ENCODE measurements around the gene AMIGO3. TPM values are rescaled to one million over a fixed set of nuclear protein-coding genes. Genes with fewer than 3 reads are reported as not detected.

AMIGO3 gene
- total RNA-seq, 2 donors from 2014 or later = not detected

DNA sequence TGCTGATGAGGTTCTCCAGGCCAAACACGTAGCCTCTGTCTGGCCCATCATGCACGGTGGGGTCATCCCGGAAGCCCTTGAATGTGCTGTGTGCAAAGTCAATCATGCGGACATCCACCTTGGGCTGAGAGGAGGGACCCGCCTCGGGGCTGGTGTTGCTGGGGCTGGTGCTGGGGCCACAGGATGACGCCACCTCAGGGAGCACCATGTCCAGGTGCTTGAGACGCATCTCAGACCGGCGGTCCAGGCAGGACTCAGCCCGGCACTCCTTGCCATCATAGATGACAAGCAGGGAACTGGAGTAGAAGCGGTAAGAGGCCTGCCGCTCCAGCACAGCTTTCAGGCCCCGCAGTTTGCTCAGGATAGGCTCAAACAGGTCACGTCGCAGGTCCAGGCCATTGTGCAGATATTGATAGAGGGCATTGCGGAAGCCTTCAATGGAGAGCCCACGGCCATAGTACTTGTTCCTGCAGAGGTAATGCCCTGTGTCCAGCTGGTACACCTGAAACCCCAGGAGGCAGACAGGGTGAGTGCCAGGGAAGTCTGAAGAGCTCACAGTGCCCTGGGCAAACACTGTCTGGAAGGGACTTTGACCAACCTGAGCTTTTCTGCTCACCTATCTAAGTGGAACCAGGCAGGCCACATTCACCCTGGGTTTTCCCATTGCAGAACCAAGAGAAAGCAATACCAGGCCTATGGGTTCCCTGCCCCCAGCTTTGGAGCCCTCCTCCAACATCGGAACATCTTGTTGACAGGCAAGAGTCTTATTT is 7.9 kb upstream of the AMIGO3 start:
- intact Hi-C loops (cut with DNase I, micrococcal nuclease) = no loop called here
- ATAC-seq = no peak
- no peak for DNase-seq

DNA sequence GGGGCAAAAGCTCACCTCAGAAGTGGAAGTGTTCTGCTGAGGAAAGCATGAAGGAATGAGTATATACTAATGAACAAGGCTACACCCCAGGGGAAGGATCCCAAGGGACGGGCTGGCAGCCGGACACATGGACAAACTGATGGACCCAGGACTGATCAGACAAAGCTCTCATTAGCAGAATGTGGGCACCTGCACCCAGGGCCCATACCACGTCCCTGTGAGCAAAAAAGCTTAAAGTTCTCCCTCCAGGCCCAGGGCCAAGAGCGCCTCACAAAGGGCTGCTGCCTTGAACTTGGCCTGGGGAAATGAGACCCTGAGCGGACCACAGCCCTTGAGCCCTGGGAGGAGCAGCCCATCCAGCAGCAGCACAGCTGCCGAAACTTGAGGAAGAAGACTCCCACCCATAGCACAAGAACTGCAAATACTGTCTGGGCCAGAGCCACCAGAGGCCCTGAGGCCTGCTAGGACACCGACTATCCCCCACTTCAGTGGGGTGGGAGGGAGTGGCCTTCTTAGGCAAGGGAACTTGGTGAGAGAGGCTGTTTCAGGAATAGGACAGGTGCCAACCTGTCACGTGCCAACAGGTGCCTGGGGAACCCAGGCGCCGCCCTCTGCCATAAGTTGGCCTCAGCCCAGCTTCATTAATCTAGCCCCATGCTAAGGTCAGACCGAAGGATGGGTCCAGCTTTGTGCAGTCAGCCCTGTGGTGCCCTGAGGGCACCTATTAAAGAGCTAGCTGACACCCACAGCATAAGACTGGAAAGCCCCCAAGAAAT is 6.6 kb upstream of the AMIGO3 start:
- peak; percentile 83 to 86 for DNase-seq
- peak; percentile 32 for ATAC-seq
- intact Hi-C loops (cut with DNase I, micrococcal nuclease) = no loop called here

DNA sequence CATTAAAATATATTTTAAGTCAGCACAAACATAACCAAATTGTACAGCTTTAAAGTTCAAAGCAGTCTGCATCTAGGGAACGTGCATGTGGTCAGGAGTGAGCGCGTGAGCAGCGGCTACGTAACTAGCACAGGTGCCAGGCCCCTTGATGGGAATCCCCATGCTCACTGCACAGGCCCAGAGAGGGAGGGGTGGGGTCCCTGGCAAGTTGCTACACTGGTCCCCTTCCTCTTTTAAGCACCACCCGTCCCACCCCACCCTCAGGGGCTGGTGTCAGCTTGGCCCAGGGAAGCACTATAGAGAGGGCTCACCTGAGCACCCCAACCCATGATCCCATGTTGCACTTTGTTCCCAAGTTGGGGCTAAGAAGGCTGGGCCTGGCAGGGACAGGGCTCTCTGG is 5.1 kb upstream of the AMIGO3 start:
- ATAC-seq (no peak), DNase-seq (peak; percentile 50 to 66)
- intact Hi-C loops (cut with DNase I, micrococcal nuclease) = no loop called here

DNA sequence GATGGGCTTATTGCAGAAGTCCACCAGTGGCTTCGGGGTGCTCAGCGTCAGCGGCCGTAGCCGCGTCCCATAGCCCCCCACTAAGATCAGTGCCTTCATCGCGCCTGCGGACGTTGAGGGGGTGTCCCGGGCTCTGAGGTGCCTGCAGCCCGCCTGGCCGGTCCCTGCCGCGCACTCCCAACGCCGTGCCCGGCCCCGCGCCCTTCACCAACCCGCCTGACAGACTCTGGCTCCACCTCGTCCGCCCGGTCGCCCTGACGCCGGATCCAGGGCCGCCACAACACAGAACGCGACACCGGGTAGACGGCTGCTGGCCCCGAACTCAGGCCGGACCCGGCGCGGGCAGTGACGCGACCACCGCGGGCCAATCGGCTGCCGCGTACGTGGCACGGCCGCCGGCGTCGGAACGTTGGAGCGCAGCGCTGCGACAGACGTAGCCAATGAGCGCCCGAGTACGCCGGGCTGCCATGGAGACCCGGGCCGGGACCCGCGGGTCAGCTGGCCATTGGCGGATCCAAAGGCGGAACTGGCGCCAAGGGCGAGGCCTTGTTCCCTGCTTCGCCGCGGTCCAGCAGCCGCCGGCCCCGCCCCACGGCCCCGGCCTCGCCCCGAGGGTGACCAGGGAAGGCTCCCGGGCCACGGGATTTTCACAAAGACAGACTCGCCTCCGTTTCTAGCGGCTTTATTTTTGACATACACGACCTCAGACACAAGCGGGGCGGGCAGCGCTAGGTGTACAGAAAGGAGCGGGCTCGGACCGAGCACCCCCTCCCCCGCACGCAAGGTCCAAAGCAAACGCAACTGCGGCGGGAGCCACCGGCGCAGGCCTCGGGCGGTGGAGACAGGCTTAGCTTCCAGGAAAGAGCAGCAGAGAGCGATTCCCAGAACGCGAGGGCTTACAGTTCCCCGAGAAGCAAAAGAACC is 4.4 kb upstream of the AMIGO3 start, which contains the start of gene GMPPB:
Gene GMPPB (minus strand): TSS at position 324 of the 924 bp plus-strand sequence. CDS start 225 bp downstream, at position 99.
- DNase-seq (peak; percentile 97), ATAC-seq (peak; percentile 74)
- intact Hi-C loops (cut with DNase I, micrococcal nuclease) = no loop called here

DNA sequence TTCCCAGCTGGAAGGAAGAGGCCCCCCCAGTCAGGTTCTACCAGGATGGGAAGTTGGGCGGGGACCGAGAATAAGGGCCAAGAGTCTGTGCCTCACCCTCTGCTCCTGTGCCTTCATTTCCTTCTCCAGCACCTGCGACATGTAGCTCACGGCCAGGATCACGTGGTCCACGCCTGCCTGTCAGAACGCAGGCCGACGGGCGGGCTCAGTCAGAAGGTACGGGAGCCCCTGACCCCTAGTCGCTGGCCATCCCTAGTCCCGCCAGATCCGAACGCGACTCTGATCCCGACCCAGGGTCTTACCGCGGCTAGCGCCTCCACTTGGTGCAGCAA is 3.8 kb upstream of the AMIGO3 start:
- intact Hi-C loops (cut with DNase I, micrococcal nuclease) = no loop called here
- ATAC-seq = peak; percentile 61
- DNase-seq = peak; percentile 87 to 92

DNA sequence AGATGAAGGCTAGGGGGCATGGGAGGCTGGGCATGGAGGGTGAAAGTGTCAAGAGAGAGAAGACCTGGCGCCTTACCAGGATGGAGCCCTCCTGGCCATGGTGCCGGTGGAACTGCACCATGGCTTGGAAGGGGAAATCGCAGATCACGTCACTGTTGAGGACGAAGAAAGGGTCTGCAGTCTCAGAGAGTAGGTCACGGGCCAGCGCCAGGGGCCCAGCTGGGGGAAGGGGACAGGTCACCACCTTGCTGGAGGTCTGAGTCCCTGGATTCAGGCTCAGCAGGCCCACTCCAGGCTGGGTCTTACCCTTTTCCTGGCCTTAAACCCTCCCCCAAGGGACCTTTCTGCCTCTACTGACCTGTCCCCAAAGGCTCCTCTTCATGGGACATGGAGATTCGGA is 3.4 kb upstream of the AMIGO3 start:
- DNase-seq (peak in 1 of 2 donors; percentile 42), ATAC-seq (no peak)
- intact Hi-C loops (cut with DNase I, micrococcal nuclease) = no loop called here

DNA sequence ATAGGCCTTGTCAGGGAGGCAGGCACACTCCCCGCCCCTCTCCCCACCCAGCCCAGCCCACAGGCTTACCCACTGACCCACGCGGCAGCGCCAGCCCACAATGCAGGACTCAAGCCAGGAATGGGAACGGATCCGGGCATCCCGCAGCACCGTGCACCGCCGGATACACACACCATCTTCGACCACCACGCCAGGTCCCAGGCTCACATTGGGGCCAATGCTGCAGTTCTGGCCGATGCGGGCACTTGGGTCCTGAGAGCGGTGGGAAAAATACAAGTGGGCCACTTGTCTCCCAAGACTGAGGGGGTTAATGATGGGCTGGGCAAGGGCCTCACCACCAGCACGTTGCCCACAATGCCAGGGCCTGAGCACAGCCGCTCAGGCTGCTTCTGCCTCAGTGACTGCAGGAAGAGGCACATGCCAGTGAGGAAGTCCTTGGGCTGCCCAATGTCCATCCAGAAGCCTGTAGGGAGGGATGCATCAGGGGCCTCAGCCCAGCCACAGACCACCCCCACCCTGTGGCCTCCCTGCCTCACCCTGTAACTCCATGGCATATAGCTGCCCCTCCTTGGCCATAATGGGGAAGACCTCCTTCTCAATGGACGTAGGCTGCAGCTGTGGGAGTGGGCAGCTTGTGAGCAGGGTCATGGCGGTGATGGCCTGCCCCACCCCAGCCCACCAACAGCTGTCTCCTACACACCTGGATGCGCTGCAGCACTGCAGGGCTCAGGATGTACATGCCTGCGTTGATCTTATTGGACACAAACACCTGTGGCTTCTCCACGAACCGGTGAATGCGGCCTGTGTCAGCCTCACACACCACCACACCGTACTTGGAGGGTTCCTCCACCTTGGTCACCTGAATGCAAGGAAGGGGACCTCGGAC is 2.7 kb upstream of the AMIGO3 start:
- intact Hi-C loops (cut with DNase I, micrococcal nuclease) = no loop called here
- no peak for ATAC-seq
- DNase-seq = no peak

DNA sequence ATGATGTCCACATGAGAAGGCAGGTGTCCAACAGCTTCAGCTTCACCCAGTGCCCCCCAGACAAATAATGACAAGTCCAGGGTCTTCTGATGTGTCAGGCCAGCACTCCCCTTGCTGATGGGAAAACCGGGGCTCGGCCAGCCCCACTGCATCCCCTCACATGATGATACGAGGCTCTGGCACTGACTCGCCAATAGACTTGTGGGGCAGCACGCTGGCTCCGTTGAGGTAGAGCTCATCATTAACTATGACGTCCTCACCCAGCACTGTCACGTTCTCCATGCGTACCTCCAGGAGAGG is 2.1 kb upstream of the AMIGO3 start:
- DNase-seq = no peak
- intact Hi-C loops (cut with DNase I, micrococcal nuclease) = no loop called here
- ATAC-seq = no peak

DNA sequence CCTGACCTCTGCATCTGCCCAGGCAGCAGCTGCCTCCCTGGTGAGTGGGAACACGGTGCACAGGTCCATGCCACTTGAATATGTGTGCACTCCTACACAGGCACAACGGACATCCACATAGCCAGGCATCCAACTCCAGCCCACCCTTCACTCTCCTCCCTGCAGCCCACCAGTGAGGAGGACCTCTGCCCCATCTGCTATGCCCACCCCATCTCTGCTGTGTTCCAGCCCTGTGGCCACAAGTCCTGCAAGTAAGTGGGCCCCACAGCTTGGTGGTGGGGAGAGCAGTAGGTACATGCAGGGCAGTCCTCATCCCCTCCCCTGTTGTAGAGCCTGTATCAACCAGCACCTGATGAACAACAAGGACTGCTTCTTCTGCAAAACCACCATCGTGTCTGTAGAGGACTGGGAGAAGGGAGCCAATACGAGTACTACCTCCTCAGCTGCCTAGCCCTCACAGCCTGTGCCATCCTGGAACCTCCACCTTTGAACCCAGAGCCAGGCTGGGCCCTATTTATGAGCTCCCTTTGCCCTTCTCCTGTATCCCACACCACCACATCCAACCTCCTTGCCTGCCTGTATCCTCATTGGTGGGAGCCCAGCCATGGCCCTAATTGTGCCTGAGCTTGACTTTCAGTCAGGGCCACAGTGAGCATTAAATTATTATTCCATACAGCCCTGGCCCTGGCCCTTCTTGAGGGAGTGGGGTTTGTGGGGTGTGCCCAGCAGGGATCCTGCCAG is 1.5 kb upstream of the AMIGO3 start:
- ATAC-seq (no peak), DNase-seq (no peak)
- intact Hi-C loops (cut with DNase I, micrococcal nuclease) = no loop called here

DNA sequence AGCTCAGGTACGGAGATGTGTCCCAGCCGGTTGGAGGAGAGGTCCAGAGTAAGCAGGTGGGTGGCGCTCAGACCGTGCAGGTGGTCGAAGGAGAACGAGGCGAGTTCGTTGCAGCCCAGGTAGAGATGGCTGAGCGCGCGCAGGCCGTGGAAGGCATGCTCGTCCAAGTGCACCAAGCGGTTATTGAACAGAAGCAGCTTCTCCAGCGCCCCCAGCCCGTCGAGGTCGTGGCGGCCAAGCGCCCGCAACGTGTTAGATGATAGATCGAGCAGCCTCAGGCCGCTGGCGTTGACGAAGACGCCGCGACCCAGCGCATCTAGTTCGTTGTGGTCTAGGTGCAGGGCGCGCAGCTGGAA is 648 bp downstream of the AMIGO3 start:
- DNase-seq (peak in 1 of 2 donors; percentile 36), ATAC-seq (peak; percentile 0)
- intact Hi-C loops (cut with DNase I, micrococcal nuclease) = loop anchor here in 1 of 2 donors (10.0 kb wide), 1 partner anchor 136 kb away; the partner anchor contains the start of gene TRAIP

DNA sequence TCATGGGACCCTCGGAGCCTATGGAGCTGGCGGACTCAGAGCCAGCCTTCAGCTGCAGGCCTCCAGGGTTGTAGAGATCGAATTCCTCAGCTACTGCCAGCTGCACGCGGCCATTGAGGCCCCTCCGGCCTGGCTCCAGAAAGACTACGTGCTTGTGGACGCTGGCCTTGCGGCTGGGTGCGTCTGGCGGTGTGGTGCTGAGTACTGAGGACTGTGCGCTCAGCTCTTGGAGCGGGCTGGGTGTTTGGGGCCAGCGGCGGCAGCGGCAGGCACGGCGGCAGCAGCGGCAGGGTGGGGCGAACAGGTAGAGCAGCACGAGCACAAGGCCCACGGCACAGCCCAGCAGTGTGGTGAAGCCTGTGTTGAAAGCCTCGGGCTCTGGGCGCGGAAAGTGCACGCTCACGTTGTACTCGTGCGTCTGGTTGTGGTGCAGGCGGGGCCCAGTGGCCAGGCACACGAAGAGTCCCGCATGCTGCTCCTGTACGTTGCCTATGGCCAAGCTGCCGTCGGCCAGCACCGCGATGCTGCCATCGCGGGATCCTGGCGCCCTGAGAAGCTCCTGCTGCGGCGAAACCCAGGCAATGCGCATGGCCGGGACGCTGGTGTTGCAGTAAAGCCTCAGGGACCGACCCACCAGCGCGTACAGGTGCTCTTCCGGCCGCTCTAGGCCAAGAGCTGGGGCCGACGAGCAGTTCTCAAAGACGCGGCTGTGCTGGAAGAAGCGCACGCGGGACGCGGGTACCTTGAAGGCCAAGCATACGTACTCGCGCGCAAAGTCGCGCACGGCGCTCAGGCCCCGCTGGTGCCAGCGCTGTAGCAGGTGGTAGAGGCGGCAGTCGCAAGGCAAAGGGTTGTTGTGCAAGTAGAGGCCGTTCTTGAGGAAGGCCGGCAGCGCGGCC is 1.3 kb downstream of the AMIGO3 start:
- DNase-seq (no peak), ATAC-seq (peak; percentile 1)
- intact Hi-C loops (cut with DNase I, micrococcal nuclease) = loop anchor here in 1 of 2 donors (10.0 kb wide), 1 partner anchor 137 kb away; the partner anchor contains the start of gene TRAIP

DNA sequence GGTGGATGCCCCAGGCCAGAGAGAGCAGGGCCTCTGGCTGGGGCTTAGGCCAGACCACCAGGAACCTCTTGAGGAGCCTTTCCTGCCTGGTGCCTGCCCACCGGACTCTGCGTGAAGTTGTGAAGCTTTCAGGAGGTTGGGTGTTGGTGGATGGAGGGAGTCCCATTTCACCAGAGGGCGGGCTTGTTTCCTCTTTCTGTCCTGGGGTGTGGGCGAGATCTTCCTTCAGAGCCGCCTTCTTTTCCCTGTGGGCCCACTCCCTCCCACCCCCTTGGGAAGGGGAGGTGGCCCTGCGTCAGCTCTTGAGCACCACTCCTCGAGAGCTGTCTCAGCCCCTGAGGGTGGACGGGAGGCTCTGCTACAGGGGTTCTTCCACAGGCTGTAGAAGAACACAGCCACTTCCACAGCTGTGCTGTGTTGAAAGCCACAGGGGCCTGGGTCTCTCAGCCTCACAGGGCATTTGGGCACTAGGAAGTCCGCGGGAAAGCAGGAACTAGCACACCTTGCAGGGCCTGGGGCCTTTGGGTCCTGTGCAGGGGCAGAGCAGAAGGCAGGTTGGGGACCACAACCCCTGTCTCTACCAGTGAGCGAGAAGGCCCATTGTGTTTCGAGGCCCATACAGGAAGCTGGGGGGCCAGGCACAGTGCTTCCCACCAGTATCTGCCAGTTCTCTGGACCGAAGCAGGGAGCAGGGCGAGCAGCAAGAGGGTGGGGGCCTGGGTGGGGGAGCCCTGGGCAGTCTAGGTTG is 2.1 kb downstream of the AMIGO3 start:
- DNase-seq (no peak), ATAC-seq (no peak)
- intact Hi-C loops (cut with DNase I, micrococcal nuclease) = loop anchor here in 1 of 2 donors (10.0 kb wide), 1 partner anchor 137 kb away; the partner anchor contains the start of gene TRAIP

DNA sequence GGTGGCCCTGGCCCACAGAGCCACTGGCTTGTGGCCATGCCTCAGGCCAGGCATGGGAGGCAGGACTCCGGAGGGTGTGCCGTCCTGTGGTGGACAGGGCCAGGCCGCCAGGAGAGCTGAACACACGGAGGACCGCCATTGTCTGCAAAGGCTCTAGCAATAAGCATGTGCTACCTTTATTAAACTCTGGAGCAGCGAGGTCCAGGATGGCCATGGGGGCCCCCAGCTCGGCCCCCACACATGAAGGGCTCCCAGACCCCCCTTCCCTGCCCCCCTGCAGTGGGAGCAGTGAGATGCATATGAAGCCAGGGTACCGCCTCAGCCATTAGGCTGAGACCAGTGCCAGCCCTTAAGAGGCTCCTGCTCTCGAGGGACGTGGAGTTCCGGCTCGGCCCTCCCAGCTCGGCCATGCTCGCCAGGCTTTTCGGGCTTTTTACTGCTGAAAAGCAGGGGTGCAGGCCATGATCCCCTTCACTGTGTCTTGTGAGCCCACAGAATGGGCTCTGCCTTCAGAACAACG is 2.7 kb downstream of the AMIGO3 start:
- DNase-seq = no peak
- intact Hi-C loops (cut with DNase I, micrococcal nuclease) = loop anchor here in 1 of 2 donors (10.0 kb wide), 1 partner anchor 138 kb away; the partner anchor contains the start of gene TRAIP
- ATAC-seq = no peak

DNA sequence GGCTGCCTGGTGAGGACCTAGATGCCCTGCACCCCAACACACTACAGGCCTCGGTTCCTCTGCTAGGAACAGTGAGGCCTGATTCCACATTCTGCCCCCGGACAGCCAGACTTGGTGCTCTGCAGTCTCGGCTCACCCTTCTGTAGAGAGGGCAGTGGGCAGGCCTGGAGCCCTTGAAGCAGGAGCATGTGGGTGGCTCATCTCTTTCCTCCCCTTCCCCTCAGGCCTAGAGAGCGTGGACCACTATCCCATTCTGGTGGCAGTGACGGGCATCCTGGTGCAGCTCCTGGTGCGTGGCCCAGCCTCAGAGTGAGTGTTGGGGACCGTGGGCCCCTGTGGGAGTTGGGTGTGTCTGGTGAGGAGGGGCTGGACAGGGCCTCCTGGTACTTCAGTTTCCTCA is 3.3 kb downstream of the AMIGO3 start:
- intact Hi-C loops (cut with DNase I, micrococcal nuclease) = loop anchor here in 1 of 2 donors (10.0 kb wide), 1 partner anchor 139 kb away; the partner anchor contains the start of gene TRAIP
- ATAC-seq (no peak), DNase-seq (no peak)

DNA sequence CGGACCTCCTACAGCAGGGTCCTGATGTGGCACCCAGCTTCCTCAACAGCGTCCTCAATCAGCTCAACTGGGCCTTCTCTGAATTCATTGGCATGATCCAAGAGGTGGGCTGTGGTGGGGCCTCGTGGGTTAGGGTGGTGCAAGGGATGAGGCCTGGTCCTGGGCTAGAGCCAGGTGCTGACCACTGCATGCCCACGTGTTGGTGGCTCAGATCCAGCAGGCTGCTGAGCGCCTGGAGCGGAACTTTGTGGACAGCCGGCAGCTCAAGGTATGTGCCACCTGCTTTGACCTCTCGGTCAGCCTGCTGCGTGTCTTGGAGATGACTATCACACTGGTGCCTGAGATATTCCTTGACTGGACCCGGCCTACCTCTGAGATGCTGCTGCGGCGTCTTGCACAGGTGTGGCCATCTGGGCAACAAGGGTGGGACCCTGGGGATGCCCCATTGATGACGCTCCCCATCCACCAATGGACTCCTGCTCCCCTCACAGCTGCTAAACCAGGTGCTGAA is 3.8 kb downstream of the AMIGO3 start:
- intact Hi-C loops (cut with DNase I, micrococcal nuclease) = loop anchor here in 1 of 2 donors (10.0 kb wide), 1 partner anchor 139 kb away; the partner anchor contains the start of gene TRAIP
- ATAC-seq = no peak
- no peak for DNase-seq

Data from left colon (tissue), 2 donors.